ENCODE data around the gene LNPEP. TPM values are rescaled to one million over a fixed set of nuclear protein-coding genes. Genes with fewer than 3 reads are reported as not detected.
A peak's percentile ranks its signal among the peaks of the same experiment; 100 is the strongest.

LNPEP gene
- total RNA-seq: 10 to 100 TPM in 3 of 6 donors, 1 to 10 TPM in 3; 9.1 to 20.0 (median 12.4) TPM
- polyA plus RNA-seq: 1 to 10 TPM; 2.0 to 4.6 TPM

DNA sequence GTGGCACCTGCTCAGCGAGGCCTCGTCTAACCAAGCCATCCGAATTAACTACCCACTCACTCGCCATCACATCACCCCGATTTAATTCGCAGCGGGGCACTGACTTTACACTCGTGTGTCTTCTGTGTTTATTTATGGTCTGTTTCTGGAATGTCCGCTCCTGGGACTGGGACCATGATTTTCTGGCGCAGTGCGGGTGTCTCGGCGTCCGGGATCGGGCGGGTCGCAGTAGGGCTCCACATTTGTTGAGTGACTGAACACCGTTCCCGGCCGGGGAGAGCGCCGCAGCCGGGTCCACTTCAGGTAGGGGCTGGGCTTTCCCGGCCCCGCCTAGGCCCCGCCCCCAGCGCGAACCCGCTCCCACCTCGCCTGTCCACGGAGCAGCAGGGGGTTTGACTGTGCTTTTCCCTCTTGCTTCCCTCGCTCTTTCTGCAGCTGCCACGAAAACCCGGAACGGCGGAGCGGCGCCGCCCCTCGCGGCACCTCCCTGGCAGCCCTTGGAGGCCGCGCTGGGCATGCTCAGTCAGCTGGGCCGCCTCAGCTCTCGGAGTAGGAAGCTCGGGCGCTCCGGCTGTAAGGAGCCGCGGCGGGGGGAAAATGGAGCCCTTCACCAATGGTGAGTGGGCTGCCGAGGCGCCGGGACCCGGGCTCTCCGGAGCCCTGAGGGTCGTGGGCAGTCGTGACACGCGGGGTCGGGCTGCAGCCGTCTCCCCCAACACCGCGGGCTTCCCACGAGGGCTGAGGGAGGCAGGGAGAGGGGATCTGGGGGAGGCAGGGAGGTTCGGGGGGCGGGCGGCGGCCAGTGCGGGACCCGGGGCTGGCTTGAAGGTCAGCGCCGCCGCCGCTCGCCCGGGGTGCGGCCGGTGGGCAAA lies at the start of gene LNPEP:
Gene LNPEP (plus strand): TSS at position 522 of the 872 bp plus-strand sequence. CDS start 76 bp downstream, at position 598.
- intact Hi-C loops (cut with DNase I): no loop called here
- FAIRE-seq (no peak), DNase-seq (peak; percentile 96 to 98 (median 97)), ATAC-seq (peak; percentile 84 to 91 (median 86))
- H3K36me3 ChIP-seq: no peaks in the 10 kb centered on the region
- no peaks in the 10 kb centered on the region for H3K27me3 ChIP-seq
- TF ChIP-seq, protein P1, sequence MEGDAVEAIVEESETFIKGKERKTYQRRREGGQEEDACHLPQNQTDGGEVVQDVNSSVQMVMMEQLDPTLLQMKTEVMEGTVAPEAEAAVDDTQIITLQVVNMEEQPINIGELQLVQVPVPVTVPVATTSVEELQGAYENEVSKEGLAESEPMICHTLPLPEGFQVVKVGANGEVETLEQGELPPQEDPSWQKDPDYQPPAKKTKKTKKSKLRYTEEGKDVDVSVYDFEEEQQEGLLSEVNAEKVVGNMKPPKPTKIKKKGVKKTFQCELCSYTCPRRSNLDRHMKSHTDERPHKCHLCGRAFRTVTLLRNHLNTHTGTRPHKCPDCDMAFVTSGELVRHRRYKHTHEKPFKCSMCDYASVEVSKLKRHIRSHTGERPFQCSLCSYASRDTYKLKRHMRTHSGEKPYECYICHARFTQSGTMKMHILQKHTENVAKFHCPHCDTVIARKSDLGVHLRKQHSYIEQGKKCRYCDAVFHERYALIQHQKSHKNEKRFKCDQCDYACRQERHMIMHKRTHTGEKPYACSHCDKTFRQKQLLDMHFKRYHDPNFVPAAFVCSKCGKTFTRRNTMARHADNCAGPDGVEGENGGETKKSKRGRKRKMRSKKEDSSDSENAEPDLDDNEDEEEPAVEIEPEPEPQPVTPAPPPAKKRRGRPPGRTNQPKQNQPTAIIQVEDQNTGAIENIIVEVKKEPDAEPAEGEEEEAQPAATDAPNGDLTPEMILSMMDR (IDR thresholded peaks at IDR 0.05): no peak
- H3K27ac ChIP-seq: peak within 1 kb of the TSS; percentile 88 to 98 (median 94)
- peak within 1 kb of the TSS; percentile 47 to 86 (median 78) for H3K4me3 ChIP-seq
- H3K9me3 ChIP-seq: no peaks in the 10 kb centered on the region
- WGBS, 2 donors: 0% methylated on average over 76 to 79 of the region's 79 CpGs
- H3K4me1 ChIP-seq: peaks cover 10 to 25% (median 22%) of the 10 kb centered on the region in 3 donors

DNA sequence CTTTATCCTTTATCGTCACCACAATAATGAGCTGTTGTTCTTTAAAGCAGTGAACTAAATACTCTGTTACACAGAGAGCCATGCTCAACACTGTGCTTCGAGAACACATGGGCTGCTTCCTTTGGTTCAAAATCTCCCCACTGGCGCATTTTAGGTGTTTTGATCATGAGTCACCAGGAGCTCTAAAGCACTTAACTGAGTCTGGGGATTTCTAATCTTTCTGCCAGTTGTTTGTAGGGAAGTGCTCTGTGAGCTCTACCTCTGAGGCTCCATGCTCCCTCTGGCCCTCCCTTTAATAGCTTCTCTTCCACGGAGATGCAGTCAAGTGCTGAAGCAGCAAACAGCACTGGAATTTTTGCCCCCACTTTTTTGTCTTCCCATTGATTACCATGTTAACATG lies 42.5 kb upstream of the LNPEP start:
- no peak for ATAC-seq

GRCh38 chr5:96896276-96896675 lies 39.6 kb upstream of the LNPEP start:
- 87 to 90% methylated on average over 4 of the region's 4 CpGs for WGBS, 2 donors
- no peak for FAIRE-seq
- Histone ChIP-seq H3K4me3 (no peak overlapping the region), H3K36me3 (no peaks in the 10 kb centered on the region), H3K27ac (no peak overlapping the region), H3K9me3 (no peaks in the 10 kb centered on the region), H3K4me1 (no peaks in the 10 kb centered on the region), H3K27me3 (no peaks in the 10 kb centered on the region)
- peak in 1 of 4 donors; percentile 23 for ATAC-seq
- no peak for DNase-seq
- intact Hi-C loops (cut with DNase I): no loop called here
- TF ChIP-seq, protein P1 (IDR thresholded peaks at IDR 0.05): no peak

More for the DNA sequence above, 42.5 kb upstream of the LNPEP start:
- Histone ChIP-seq H3K27ac (no peak overlapping the region), H3K36me3 (no peaks in the 10 kb centered on the region), H3K9me3 (no peaks in the 10 kb centered on the region), H3K4me3 (no peak overlapping the region), H3K27me3 (no peaks in the 10 kb centered on the region), H3K4me1 (no peaks in the 10 kb centered on the region)
- DNase-seq (no peak), FAIRE-seq (no peak)
- 83 to 87% methylated on average over 4 of the region's 4 CpGs for WGBS, 2 donors
- intact Hi-C loops (cut with DNase I): no loop called here
- TF ChIP-seq, protein P1 (IDR thresholded peaks at IDR 0.05): no peak

DNA sequence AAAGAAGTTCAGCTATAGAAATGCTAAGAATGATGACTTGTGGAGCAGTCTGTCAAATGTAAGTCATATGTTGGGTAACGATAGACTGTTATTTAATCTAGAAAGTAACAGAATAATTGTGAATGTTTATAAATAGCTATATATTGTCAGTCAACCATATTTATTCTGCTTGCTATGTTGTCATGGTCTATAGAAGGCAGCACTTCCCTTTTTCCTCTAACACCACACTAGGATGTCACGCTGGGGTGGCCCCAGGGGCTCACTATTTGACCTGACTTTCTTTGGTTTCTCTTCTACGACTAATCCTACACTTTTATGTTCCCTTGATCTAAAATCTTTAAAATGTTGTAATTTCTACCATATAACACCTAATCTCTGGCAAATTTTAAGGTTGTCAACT lies 39.1 kb upstream of the LNPEP start:
- DNase-seq (no peak), FAIRE-seq (no peak), ATAC-seq (peak in 2 of 4 donors; percentile 69 to 70)
- Histone ChIP-seq H3K27me3 (no peaks in the 10 kb centered on the region), H3K36me3 (no peaks in the 10 kb centered on the region), H3K4me1 (no peaks in the 10 kb centered on the region), H3K4me3 (no peak overlapping the region), H3K27ac (no peak overlapping the region), H3K9me3 (no peaks in the 10 kb centered on the region)
- intact Hi-C loops (cut with DNase I): no loop called here
- WGBS, 2 donors: 60 to 62% methylated on average over 3 of the region's 3 CpGs
- TF ChIP-seq, protein P1 (IDR thresholded peaks at IDR 0.05): no peak

- H3K4me3 ChIP-seq: no peak overlapping the region
- intact Hi-C loops (cut with DNase I): no loop called here
- no peaks in the 10 kb centered on the region for H3K4me1 ChIP-seq
- H3K9me3 ChIP-seq: no peaks in the 10 kb centered on the region
- FAIRE-seq (no peak), DNase-seq (no peak), ATAC-seq (no peak)
- H3K27ac ChIP-seq: no peak overlapping the region
- H3K27me3 ChIP-seq: no peaks in the 10 kb centered on the region
- TF ChIP-seq, protein P1 (IDR thresholded peaks at IDR 0.05): no peak
- no peaks in the 10 kb centered on the region for H3K36me3 ChIP-seq
- 88 to 94% methylated on average over 6 of the region's 6 CpGs for WGBS, 2 donors
These were observed 34.5 kb upstream of the LNPEP start for GRCh38 chr5:96901384-96901783.
